GM12801 (cell line): Measurements from ENCODE around the gene APC2.

ENCODE experiments used
- CTCF ChIP-seq: IDR thresholded peaks from one replicate; pipeline ENCODE4 v1.5.1; 2011; ENCODE audit warnings: control low read depth; ENCODE audit not compliant: insufficient read length; ENCODE audit errors: extremely low read depth

APC2 gene

GRCh38 chr19:1457892-1458291 lies 8.0 kb downstream of the APC2 start:
- TF ChIP-seq CTCF = no peak

DNA sequence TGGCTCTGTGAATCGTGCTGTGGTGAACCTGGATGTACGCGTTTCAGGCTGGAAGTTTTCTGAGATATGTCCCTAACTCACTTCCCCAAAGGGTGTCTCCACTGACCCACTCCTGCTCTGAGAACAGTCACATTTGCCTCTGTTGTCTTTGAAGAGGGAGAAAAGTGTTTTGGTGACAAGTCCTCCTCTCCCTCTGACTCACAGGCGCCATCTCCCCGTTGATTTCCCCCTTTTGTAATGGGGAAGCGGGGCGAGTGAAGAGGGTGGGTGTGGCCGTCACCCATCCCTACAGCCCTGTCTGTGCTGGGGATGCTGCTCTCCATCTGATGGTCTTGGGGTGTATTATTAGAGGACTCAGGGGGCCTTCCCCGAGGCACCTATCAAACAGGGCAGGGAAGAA lies 9.6 kb downstream of the APC2 start:
- TF ChIP-seq CTCF = no peak

DNA sequence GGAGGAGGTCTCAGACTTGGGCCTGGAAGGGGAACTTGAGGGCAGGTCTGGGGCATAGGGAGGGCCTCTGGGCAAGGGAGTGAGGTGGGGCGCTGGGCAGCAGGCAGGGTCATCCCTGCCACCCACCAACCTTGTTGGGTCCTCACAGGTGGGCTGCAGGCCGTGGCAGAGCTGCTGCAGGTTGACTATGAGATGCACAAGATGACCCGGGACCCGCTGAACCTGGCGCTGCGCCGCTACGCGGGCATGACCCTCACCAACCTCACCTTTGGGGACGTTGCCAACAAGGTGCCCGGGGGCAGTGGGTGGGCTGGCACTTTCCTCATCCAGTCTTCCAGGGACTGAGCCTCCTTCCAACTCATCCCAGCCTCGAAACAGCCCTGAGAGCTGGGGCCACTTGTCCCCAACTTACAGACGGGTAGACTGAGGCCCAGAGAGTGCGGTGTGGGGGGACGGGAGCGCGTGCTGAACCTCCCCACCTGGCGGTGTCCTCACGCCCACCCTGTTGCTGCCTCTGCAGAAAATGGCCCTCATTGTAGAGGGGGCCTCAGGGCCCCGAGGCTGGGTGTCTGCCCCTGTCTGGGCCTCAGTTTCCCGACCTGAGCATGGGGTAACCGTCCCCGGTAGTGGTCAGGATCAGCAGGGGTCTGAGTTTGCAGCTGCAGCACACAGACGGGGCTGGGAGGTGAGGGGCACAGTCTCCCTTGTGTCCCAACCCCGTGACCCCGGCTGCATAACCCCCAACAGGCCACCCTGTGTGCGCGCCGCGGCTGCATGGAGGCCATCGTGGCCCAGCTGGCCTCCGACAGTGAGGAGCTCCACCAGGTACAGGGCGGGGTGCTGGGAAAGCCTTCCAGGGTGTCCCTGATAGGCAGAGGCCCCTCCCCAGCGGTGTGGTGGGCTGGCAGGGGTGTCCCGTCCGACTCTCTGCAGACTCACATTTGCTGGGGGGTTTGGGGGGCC lies 10.4 kb downstream of the APC2 start:
- no peak for TF ChIP-seq CTCF

- no peak for TF ChIP-seq CTCF
Measured at GRCh38 chr19:1461862-1462261, 11.9 kb downstream of the APC2 start.

DNA sequence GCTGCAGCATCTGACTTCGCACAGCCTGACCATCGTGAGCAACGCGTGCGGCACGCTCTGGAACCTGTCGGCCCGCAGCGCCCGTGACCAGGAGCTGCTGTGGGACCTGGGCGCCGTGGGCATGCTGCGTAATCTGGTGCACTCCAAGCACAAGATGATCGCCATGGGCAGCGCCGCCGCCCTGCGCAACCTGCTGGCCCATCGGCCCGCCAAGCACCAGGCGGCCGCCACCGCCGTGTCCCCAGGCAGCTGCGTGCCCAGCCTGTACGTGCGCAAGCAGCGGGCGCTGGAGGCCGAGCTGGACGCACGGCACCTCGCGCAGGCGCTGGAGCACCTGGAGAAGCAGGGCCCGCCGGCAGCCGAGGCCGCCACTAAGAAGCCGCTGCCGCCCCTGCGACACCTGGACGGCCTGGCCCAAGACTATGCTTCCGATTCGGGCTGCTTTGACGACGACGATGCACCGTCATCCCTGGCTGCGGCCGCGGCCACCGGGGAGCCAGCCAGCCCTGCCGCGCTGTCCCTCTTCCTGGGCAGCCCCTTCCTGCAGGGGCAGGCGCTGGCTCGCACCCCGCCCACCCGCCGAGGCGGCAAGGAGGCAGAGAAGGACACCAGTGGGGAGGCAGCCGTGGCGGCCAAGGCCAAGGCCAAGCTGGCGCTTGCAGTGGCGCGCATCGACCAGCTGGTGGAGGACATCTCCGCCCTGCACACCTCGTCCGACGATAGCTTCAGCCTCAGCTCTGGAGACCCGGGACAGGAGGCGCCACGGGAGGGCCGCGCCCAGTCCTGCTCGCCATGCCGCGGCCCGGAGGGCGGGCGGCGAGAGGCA lies 15.5 kb downstream of the APC2 start:
- TF ChIP-seq CTCF = no peak

- TF ChIP-seq CTCF = no peak
Measured at GRCh38 chr19:1466018-1466460, 16.1 kb downstream of the APC2 start.
